Smooth muscle cell (in vitro differentiated cells): ENCODE results near the gene MCOLN3. TPM values are rescaled to one million over a fixed set of nuclear protein-coding genes. Genes with fewer than 3 reads are reported as not detected.

Experiments
- DNase-seq: peaks from one replicate; lab custom pipeline; 2025; ENCODE audit not compliant: unreplicated experiment; lab: John Stamatoyannopoulos, UW
- H2AFZ ChIP-seq: fragments of 200-600 bp; sonication (generic); 2 replicates; pipeline ENCODE4 v1.6.0; 2016; ENCODE audit warnings: antibody characterized with exemption, low read depth, mild to moderate bottlenecking
- H3F3A ChIP-seq: fragments of 200-600 bp; sonication (generic); 2 replicates; pipeline ENCODE4 v1.6.0; 2017; ENCODE audit warnings: antibody characterized with exemption, low read depth
- H3K27ac ChIP-seq: fragments of 200-600 bp; sonication (generic); 2 replicates; pipeline ENCODE4 v1.5.1; 2016; ENCODE audit warnings: low read depth, mild to moderate bottlenecking
- H3K27me3 ChIP-seq: fragments of 200-600 bp; sonication (generic); 2 replicates; pipeline ENCODE4 v1.6.1; 2016; ENCODE audit warnings: low read depth, mild to moderate bottlenecking
- H3K36me3 ChIP-seq: fragments of 200-600 bp; sonication (generic); 2 replicates; pipeline ENCODE4 v1.5.1; 2016; ENCODE audit warnings: low read depth
- H3K4me1 ChIP-seq: fragments of 200-600 bp; sonication (generic); 2 replicates; pipeline ENCODE4 v1.5.1; 2016; ENCODE audit warnings: low read depth
- H3K4me2 ChIP-seq: fragments of 200-600 bp; sonication (generic); 2 replicates; pipeline ENCODE4 v1.6.0; 2016; ENCODE audit warnings: mild to moderate bottlenecking
- H3K4me3 ChIP-seq: fragments of 200-600 bp; sonication (generic); 2 replicates; pipeline ENCODE4 v1.5.1; 2016; ENCODE audit warnings: mild to moderate bottlenecking
- H3K79me2 ChIP-seq: fragments of 200-600 bp; sonication (generic); 2 replicates; pipeline ENCODE4 v1.6.0; 2016; ENCODE audit warnings: low read depth, mild to moderate bottlenecking
- H3K9ac ChIP-seq: fragments of 200-600 bp; sonication (generic); 2 replicates; pipeline ENCODE4 v1.6.0; 2016; ENCODE audit warnings: low read depth
- H3K9me3 ChIP-seq: fragments of 200-600 bp; sonication (generic); replicated peaks from 2 replicates; pipeline ENCODE4 v1.5.1; 2016; ENCODE audit warnings: low read depth
- H4K20me1 ChIP-seq: fragments of 200-600 bp; sonication (generic); 2 replicates; pipeline ENCODE4 v1.6.0; 2016; ENCODE audit warnings: low read depth
- CTCF ChIP-seq: fragments of 200-600 bp; sonication (generic); IDR thresholded peaks from 2 replicates; pipeline ENCODE4 v1.5.1; 2017; ENCODE audit warnings: borderline replicate concordance, mild to moderate bottlenecking, antibody characterized with exemption; ENCODE audit not compliant: insufficient read depth, poor library complexity, severe bottlenecking
- WGBS: methylation state at CpG from one replicate; pipeline ENCODE4 v1.1.7; 2016; ENCODE audit warnings: low lambda C conversion rate; 5-methylcytosine and 5-hydroxymethylcytosine counted together
- polyA plus RNA-seq: library from polyadenylated mRNA; unstranded; fragments of >200 nt; fragmentation: Nextera tagmentation; extraction: Ambion mirVana; gene quantifications from 2 replicates; pipeline ENCODE4 v1.2.1, GENCODE V29; 2016
- total RNA-seq: library from RNA; depleted of rRNA; stranded (reverse); fragments of >200 nt; gene quantifications from 2 replicates; pipeline ENCODE4 v1.2.3, GENCODE V29; 2014

Gene MCOLN3
- total and polyA plus RNA-seq, 2 experiments from 2014 or later = 0.50 to 1.7 TPM

- Histone ChIP-seq H3K9ac (no peak overlapping the region), H2AFZ (no peak overlapping the region), H3K9me3 (no peaks in the 10 kb centered on the region), H3K4me1 (no peaks in the 10 kb centered on the region), H4K20me1 (no peaks in the 10 kb centered on the region), H3K4me3 (no peak overlapping the region), H3K4me2 (no peak overlapping the region), H3F3A (no peaks in the 10 kb centered on the region), H3K79me2 (no peaks in the 10 kb centered on the region), H3K36me3 (no peaks in the 10 kb centered on the region), H3K27me3 (peaks cover 2% of the 10 kb centered on the region), H3K27ac (no peak overlapping the region)
- no peak for TF ChIP-seq CTCF
- 91% methylated on average over 3 of the region's 3 CpGs for WGBS
- DNase-seq = no peak
These were observed 79.4 kb downstream of the MCOLN3 start for GRCh38 chr1:84968865-84969264.

- Histone ChIP-seq H3K4me1 (no peaks in the 10 kb centered on the region), H3K79me2 (no peaks in the 10 kb centered on the region), H3K27me3 (peaks cover 2% of the 10 kb centered on the region), H3K9me3 (no peaks in the 10 kb centered on the region), H3K27ac (no peak overlapping the region), H3K9ac (no peak overlapping the region), H3K36me3 (no peaks in the 10 kb centered on the region), H4K20me1 (no peaks in the 10 kb centered on the region), H3K4me2 (no peak overlapping the region), H2AFZ (no peak overlapping the region), H3K4me3 (no peak overlapping the region), H3F3A (no peaks in the 10 kb centered on the region)
- 88% methylated on average over 1 of the region's 1 CpG for WGBS
- no peak for DNase-seq
- no peak for TF ChIP-seq CTCF
These were observed 80.2 kb downstream of the MCOLN3 start for GRCh38 chr1:84968101-84968500.

Other genes with a start within 250 kb of the MCOLN3 start
- gene LPAR3, start 155.3 kb downstream of the MCOLN3 start, total RNA-seq = 0.94 and 2.1 TPM in 2 replicates
- gene LPAR3, start 155.3 kb downstream of the MCOLN3 start, polyA plus RNA-seq = 0.60 and 0.78 TPM in 2 replicates
- gene MCOLN2, start 51.4 kb downstream of the MCOLN3 start, total RNA-seq = not detected in 2 replicates
- 0.25 TPM in 1 of 2 replicates, not detected in the other for gene MCOLN2, start 51.4 kb downstream of the MCOLN3 start, polyA plus RNA-seq
- 9.1 and 9.8 TPM in 2 replicates for gene SYDE2, start 152.5 kb upstream of the MCOLN3 start, total RNA-seq
- gene SYDE2, start 152.5 kb upstream of the MCOLN3 start, polyA plus RNA-seq = 4.6 and 4.9 TPM in 2 replicates
- 30.7 and 39.4 TPM in 2 replicates for gene C1orf52, start 211.2 kb upstream of the MCOLN3 start, total RNA-seq
- 45.0 and 46.4 TPM in 2 replicates for gene C1orf52, start 211.2 kb upstream of the MCOLN3 start, polyA plus RNA-seq
- gene BCL10, start 228.1 kb upstream of the MCOLN3 start, total RNA-seq = 34.3 and 41.4 TPM in 2 replicates
- 21.4 and 27.2 TPM in 2 replicates for gene BCL10, start 228.1 kb upstream of the MCOLN3 start, polyA plus RNA-seq